ENCODE measurements around the gene ZKSCAN3. TPM values are rescaled to one million over a fixed set of nuclear protein-coding genes. Genes with fewer than 3 reads are reported as not detected.

ZKSCAN3 gene
- total RNA-seq, 1 donor from 2014 or later, result 7.3 TPM

DNA sequence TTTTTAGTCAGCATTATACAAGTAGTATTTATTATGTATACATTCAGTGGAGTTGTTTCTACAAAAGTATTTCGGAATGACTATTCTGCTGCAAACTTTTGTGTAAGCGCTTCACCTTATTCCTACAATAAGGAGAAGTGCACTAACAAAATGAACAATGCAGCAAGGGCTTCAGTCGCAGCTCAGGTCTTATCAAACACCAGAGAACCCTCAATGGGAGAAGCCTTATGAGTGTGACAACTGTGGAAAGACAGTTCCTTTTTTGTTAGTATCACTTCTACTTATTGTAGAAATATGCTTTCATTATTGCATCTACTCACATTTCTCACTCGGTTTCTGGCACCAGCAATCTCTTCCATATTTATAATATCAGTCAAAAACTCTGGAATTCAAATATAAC lies 18.8 kb downstream of the ZKSCAN3 start:
- TF ChIP-seq, protein P1, sequence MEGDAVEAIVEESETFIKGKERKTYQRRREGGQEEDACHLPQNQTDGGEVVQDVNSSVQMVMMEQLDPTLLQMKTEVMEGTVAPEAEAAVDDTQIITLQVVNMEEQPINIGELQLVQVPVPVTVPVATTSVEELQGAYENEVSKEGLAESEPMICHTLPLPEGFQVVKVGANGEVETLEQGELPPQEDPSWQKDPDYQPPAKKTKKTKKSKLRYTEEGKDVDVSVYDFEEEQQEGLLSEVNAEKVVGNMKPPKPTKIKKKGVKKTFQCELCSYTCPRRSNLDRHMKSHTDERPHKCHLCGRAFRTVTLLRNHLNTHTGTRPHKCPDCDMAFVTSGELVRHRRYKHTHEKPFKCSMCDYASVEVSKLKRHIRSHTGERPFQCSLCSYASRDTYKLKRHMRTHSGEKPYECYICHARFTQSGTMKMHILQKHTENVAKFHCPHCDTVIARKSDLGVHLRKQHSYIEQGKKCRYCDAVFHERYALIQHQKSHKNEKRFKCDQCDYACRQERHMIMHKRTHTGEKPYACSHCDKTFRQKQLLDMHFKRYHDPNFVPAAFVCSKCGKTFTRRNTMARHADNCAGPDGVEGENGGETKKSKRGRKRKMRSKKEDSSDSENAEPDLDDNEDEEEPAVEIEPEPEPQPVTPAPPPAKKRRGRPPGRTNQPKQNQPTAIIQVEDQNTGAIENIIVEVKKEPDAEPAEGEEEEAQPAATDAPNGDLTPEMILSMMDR (IDR thresholded peaks at IDR 0.05), result no peak
- Mint-ChIP-seq H3K4me3 (ENCODE audit: unreplicated experiment) (no peak overlapping the region), H3K9me3 (ENCODE audit: unreplicated experiment) (no peaks in the 10 kb centered on the region), H3K27me3 (ENCODE audit: unreplicated experiment) (no peaks in the 10 kb centered on the region), H3K36me3 (ENCODE audit: unreplicated experiment) (peaks cover 29% of the 10 kb centered on the region), H3K4me1 (ENCODE audit: unreplicated experiment) (no peaks in the 10 kb centered on the region), H3K27ac (ENCODE audit: unreplicated experiment) (no peak overlapping the region)
- no peak for DNase-seq (ENCODE audit: extremely low spot score, unreplicated experiment)

DNA sequence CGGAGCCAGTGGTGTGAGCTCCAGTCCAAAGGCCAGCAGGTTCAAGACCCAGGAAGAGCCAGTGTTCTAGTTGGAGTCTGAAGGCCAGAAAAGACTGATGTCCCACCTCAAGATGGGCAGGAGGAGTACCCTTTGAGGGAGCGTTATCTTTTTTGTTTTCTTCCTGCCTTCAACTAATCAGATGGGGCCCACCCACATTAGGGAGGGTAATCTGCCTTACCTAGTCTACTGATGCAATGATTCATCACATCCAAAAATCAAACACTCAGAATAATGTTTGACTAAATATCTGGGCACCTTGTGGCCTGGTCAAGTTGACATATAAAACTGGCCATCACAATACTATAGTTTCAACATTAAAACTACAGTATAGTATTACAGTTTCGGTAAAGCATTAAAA lies 19.7 kb downstream of the ZKSCAN3 start:
- no peaks in the 10 kb centered on the region for H3K9me3 Mint-ChIP-seq (ENCODE audit: unreplicated experiment)
- peaks cover 25% of the 10 kb centered on the region for H3K36me3 Mint-ChIP-seq (ENCODE audit: unreplicated experiment)
- no peak overlapping the region for H3K27ac Mint-ChIP-seq (ENCODE audit: unreplicated experiment)
- DNase-seq (ENCODE audit: extremely low spot score, unreplicated experiment), result no peak
- TF ChIP-seq, protein P1 (IDR thresholded peaks at IDR 0.05), result no peak
- H3K27me3 Mint-ChIP-seq (ENCODE audit: unreplicated experiment), result no peaks in the 10 kb centered on the region
- H3K4me1 Mint-ChIP-seq (ENCODE audit: unreplicated experiment), result no peaks in the 10 kb centered on the region
- H3K4me3 Mint-ChIP-seq (ENCODE audit: unreplicated experiment), result no peak overlapping the region

DNA sequence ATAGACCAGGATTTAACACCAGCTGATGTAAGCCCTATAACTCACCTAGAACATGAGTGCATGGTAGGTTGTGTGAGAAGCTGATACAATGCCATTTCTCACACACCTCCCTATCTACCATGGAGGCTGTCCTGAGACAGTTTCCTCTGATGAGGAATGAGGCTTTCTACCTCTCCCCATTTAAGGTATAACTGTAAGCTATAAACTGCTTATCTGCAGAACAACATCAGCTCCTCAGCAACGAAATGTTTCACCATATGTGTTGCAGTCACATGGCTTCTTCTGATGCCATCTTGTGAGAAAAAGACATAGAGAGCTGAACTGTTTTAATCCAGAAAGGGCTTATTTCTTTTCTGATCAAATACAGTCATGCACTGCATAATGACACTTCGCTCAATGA lies 20.7 kb downstream of the ZKSCAN3 start:
- H3K27me3 Mint-ChIP-seq (ENCODE audit: unreplicated experiment), result no peaks in the 10 kb centered on the region
- H3K4me1 Mint-ChIP-seq (ENCODE audit: unreplicated experiment), result no peaks in the 10 kb centered on the region
- TF ChIP-seq, protein P1 (IDR thresholded peaks at IDR 0.05), result no peak
- DNase-seq (ENCODE audit: extremely low spot score, unreplicated experiment), result no peak
- H3K4me3 Mint-ChIP-seq (ENCODE audit: unreplicated experiment), result no peak overlapping the region
- H3K36me3 Mint-ChIP-seq (ENCODE audit: unreplicated experiment), result peaks cover 16% of the 10 kb centered on the region
- H3K9me3 Mint-ChIP-seq (ENCODE audit: unreplicated experiment), result no peaks in the 10 kb centered on the region
- no peak overlapping the region for H3K27ac Mint-ChIP-seq (ENCODE audit: unreplicated experiment)

DNA sequence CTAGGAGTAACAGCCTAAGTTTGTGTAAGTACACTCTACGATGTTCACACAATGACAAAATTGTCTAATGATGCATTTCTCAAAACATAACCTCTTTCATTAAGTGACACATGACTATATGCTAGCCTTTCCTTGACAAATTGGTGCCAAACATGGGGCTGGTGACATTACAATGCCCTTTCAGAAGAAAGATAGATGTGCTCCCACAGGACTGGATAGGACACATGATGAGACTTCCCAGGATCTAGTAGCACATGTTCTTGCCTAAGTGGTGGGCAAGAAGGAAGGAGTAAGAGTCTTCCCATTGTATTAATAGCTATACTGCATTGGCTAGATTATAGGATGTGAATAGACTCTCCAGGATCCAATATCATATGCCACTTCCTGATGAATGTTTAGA lies 21.5 kb downstream of the ZKSCAN3 start:
- no peaks in the 10 kb centered on the region for H3K4me1 Mint-ChIP-seq (ENCODE audit: unreplicated experiment)
- no peak overlapping the region for H3K27ac Mint-ChIP-seq (ENCODE audit: unreplicated experiment)
- H3K4me3 Mint-ChIP-seq (ENCODE audit: unreplicated experiment), result no peak overlapping the region
- H3K9me3 Mint-ChIP-seq (ENCODE audit: unreplicated experiment), result no peaks in the 10 kb centered on the region
- peaks cover 13% of the 10 kb centered on the region for H3K36me3 Mint-ChIP-seq (ENCODE audit: unreplicated experiment)
- DNase-seq (ENCODE audit: extremely low spot score, unreplicated experiment), result no peak
- no peaks in the 10 kb centered on the region for H3K27me3 Mint-ChIP-seq (ENCODE audit: unreplicated experiment)
- TF ChIP-seq, protein P1 (IDR thresholded peaks at IDR 0.05), result no peak

DNA sequence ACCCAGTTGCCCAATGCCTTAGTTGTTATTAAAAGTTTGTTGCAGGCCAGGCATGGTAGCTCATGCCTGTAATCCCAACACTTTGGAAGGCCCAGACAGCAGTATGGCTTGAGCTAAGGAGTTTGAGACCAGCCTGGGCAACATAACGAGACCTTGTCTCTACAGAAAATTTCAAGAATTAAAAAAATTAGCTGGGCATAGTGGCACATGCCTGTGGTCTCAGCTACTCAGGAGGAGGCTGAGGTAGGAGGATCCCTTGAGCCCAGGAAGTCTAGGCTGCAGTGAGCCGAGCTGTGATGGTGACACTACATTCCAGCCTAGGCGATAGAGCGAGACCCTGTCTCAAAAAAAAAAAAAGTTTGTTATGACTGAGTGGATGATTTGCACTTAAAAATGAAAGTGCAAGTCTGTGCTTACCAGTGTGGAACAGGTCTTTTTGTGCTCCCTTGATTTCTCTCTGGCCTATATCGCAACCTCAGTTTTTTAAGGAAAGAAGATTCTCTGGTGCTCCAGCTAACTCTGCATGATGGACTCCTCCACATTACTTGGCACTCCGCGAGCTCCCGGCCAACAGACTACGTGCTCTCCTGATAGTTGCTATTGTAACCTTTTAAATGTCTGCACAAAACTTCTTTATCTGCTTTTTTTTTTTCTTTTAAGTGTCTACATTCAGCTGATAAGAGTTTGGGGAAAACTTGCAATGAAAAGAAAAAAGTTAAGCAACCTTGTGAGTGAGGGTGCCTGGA lies 22.1 kb downstream of the ZKSCAN3 start:
- no peak for DNase-seq (ENCODE audit: extremely low spot score, unreplicated experiment)
- H3K36me3 Mint-ChIP-seq (ENCODE audit: unreplicated experiment), result peaks cover 13% of the 10 kb centered on the region
- no peaks in the 10 kb centered on the region for H3K4me1 Mint-ChIP-seq (ENCODE audit: unreplicated experiment)
- no peaks in the 10 kb centered on the region for H3K9me3 Mint-ChIP-seq (ENCODE audit: unreplicated experiment)
- H3K4me3 Mint-ChIP-seq (ENCODE audit: unreplicated experiment), result no peak overlapping the region
- H3K27me3 Mint-ChIP-seq (ENCODE audit: unreplicated experiment), result no peaks in the 10 kb centered on the region
- H3K27ac Mint-ChIP-seq (ENCODE audit: unreplicated experiment), result no peak overlapping the region
- TF ChIP-seq, protein P1 (IDR thresholded peaks at IDR 0.05), result no peak
